ENCODE data around the gene KRT71. TPM values are rescaled to one million over a fixed set of nuclear protein-coding genes. Genes with fewer than 3 reads are reported as not detected.

KRT71 gene
- polyA plus RNA-seq, 1 donor from 2014 or later, result not detected

DNA sequence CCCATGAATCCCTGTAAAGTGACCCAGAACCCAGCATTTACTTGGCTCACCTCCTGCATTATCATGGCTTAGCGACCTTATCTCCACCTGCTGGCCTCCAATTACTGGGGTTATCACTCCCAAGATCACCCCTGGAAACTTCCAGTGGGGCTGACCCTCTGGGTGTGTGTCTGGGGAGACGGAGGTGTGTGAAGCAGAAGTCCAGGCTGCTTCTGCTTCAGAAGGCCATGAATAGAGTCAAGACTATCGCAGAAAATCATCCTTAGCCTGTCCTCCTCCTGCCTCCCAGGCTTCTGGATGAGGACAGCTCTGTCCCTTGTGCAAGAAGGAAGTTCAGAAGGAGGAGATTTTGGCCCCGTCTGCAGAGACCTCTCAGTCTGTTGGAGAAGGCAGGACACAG, 48.7 kb upstream of the KRT71 start:
- TF ChIP-seq, protein P1, sequence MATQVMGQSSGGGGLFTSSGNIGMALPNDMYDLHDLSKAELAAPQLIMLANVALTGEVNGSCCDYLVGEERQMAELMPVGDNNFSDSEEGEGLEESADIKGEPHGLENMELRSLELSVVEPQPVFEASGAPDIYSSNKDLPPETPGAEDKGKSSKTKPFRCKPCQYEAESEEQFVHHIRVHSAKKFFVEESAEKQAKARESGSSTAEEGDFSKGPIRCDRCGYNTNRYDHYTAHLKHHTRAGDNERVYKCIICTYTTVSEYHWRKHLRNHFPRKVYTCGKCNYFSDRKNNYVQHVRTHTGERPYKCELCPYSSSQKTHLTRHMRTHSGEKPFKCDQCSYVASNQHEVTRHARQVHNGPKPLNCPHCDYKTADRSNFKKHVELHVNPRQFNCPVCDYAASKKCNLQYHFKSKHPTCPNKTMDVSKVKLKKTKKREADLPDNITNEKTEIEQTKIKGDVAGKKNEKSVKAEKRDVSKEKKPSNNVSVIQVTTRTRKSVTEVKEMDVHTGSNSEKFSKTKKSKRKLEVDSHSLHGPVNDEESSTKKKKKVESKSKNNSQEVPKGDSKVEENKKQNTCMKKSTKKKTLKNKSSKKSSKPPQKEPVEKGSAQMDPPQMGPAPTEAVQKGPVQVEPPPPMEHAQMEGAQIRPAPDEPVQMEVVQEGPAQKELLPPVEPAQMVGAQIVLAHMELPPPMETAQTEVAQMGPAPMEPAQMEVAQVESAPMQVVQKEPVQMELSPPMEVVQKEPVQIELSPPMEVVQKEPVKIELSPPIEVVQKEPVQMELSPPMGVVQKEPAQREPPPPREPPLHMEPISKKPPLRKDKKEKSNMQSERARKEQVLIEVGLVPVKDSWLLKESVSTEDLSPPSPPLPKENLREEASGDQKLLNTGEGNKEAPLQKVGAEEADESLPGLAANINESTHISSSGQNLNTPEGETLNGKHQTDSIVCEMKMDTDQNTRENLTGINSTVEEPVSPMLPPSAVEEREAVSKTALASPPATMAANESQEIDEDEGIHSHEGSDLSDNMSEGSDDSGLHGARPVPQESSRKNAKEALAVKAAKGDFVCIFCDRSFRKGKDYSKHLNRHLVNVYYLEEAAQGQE (IDR thresholded peaks at IDR 0.05; ENCODE audit: borderline replicate concordance), result no peak
- TF ChIP-seq SMC3 (conservative IDR thresholded peaks at IDR 0.05; ENCODE audit: poor library complexity) (no peak), EP300 (conservative IDR thresholded peaks at IDR 0.05; ENCODE audit: poor library complexity, severe bottlenecking) (no peak)
- TF ChIP-seq, protein P2, sequence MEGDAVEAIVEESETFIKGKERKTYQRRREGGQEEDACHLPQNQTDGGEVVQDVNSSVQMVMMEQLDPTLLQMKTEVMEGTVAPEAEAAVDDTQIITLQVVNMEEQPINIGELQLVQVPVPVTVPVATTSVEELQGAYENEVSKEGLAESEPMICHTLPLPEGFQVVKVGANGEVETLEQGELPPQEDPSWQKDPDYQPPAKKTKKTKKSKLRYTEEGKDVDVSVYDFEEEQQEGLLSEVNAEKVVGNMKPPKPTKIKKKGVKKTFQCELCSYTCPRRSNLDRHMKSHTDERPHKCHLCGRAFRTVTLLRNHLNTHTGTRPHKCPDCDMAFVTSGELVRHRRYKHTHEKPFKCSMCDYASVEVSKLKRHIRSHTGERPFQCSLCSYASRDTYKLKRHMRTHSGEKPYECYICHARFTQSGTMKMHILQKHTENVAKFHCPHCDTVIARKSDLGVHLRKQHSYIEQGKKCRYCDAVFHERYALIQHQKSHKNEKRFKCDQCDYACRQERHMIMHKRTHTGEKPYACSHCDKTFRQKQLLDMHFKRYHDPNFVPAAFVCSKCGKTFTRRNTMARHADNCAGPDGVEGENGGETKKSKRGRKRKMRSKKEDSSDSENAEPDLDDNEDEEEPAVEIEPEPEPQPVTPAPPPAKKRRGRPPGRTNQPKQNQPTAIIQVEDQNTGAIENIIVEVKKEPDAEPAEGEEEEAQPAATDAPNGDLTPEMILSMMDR (IDR thresholded peaks at IDR 0.05; ENCODE audit: poor library complexity, severe bottlenecking), result no peak
- H3K27me3 ChIP-seq (ENCODE audit: insufficient read depth, low read depth, low read length), result no peaks in the 10 kb centered on the region
- H3K9me2 ChIP-seq (ENCODE audit: insufficient read depth, low read length), result no peaks in the 10 kb centered on the region
- no peak overlapping the region for H2AFZ ChIP-seq (ENCODE audit: low read depth, low read length)
- no peak overlapping the region for H3K4me2 ChIP-seq (ENCODE audit: low read length)
- no peak overlapping the region for H3K9ac ChIP-seq (ENCODE audit: low read length)
- H3K9me3 ChIP-seq (ENCODE audit: low read length), result no peaks in the 10 kb centered on the region
- H3F3A ChIP-seq (ENCODE audit: insufficient read depth, low read length, poor library complexity, severe bottlenecking), result no peaks in the 10 kb centered on the region
- H4K20me1 ChIP-seq (ENCODE audit: insufficient read depth), result no peaks in the 10 kb centered on the region
- H3K4me3 ChIP-seq (ENCODE audit: low read length), result no peak overlapping the region
- no peaks in the 10 kb centered on the region for H3K79me2 ChIP-seq (replicated peaks; ENCODE audit: insufficient read depth, low read length)
- no peaks in the 10 kb centered on the region for H3K36me3 ChIP-seq (ENCODE audit: insufficient read depth, low read length)
- no peak overlapping the region for H3K27ac ChIP-seq (ENCODE audit: low read length)

DNA sequence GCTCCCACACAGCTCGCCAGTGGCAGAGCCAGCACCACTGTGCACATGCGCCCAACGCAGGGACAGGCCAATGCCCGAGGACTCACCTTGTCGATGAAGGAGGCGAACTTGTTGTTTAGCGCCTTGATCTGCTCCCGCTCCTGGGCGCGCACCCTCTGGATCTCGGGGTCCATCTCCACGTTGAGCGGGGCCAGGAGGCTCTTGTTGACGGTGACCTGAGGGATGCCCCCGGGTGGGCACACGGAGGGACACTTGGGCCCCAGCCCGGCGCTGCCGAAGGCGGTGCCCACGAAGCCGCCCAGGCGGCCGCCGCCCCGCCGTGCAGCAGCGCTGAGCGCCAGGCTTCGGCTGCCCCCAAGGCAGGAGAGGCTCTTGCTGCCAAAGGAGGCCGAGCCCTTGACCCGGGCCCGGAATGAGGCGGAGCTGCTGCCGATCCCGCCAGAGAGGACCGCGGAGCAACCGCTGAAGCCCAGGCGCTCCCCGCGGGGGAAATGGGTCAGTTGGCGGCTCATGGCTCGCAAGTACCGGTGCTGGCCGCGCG, 48.1 kb upstream of the KRT71 start, which contains the start of gene KRT72:
Gene KRT72 (minus strand): TSS at position 523 of the 541 bp plus-strand sequence. CDS start 11 bp downstream, at position 512.
- Histone ChIP-seq H3K9me3 (ENCODE audit: low read length) (no peaks in the 10 kb centered on the region), H3F3A (ENCODE audit: insufficient read depth, low read length, poor library complexity, severe bottlenecking) (no peaks in the 10 kb centered on the region), H3K9me2 (ENCODE audit: insufficient read depth, low read length) (no peaks in the 10 kb centered on the region), H4K20me1 (ENCODE audit: insufficient read depth) (no peaks in the 10 kb centered on the region), H3K36me3 (ENCODE audit: insufficient read depth, low read length) (no peaks in the 10 kb centered on the region), H3K9ac (ENCODE audit: low read length) (no peak within 1 kb of the TSS), H3K4me3 (ENCODE audit: low read length) (no peak within 1 kb of the TSS), H3K27ac (ENCODE audit: low read length) (no peak within 1 kb of the TSS), H3K79me2 (replicated peaks; ENCODE audit: insufficient read depth, low read length) (no peaks in the 10 kb centered on the region), H2AFZ (ENCODE audit: low read depth, low read length) (no peak within 1 kb of the TSS), H3K4me2 (ENCODE audit: low read length) (no peak within 1 kb of the TSS), H3K27me3 (ENCODE audit: insufficient read depth, low read depth, low read length) (no peaks in the 10 kb centered on the region)
- no peak for TF ChIP-seq EP300 (conservative IDR thresholded peaks at IDR 0.05; ENCODE audit: poor library complexity, severe bottlenecking)
- no peak for TF ChIP-seq SMC3 (conservative IDR thresholded peaks at IDR 0.05; ENCODE audit: poor library complexity)
- TF ChIP-seq EZH2 (IDR thresholded peaks at IDR 0.05; ENCODE audit: borderline replicate concordance, insufficient read depth, low read length, poor library complexity, severe bottlenecking), result no peak
- no peak for TF ChIP-seq MXI1 (conservative IDR thresholded peaks at IDR 0.05; ENCODE audit: poor library complexity, severe bottlenecking)
- no peak for TF ChIP-seq TAF1 (IDR thresholded peaks at IDR 0.05; ENCODE audit: low read depth)
- TF ChIP-seq, protein P2 (IDR thresholded peaks at IDR 0.05; ENCODE audit: poor library complexity, severe bottlenecking), result no peak
- TF ChIP-seq, protein P1 (IDR thresholded peaks at IDR 0.05; ENCODE audit: borderline replicate concordance), result no peak
- no peak for TF ChIP-seq POLR2AphosphoS5 (IDR thresholded peaks at IDR 0.05)
- no peak for TF ChIP-seq RAD21 (conservative IDR thresholded peaks at IDR 0.05)
